ENCODE results near the gene MAP3K14.

MAP3K14 gene

DNA sequence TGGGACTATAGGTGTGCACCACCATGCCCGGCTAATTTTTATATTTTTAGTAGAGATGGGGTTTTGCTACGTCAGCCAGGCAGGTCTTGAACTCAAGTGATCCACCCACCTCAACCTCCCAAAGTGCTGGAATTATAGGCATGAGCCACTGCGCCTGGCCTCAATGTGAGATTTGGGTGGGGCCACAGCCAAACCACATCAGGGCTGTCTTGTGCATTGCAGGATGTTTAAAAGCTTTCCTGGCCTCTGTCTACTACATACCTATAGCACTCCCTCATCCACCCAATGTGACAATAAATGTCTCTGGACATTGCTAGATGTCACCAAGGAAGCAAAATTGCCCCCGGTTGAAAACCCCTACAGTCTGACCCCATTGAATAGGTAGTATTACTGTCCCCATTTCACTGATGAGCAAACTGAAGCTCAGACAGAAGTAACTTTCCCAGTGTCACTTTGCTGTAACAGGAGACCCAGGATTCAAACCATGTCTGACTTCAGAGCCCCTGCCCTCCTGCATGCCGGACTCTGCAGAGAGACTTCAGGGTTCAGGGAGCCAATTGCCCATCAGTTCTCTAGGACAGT, 3.6 kb upstream of the MAP3K14 start:
- no peak for TF ChIP-seq ZNF274 (IDR thresholded peaks at IDR 0.05; ENCODE audit: low read depth, low read length)
- TF ChIP-seq SUZ12 (IDR thresholded peaks at IDR 0.05; ENCODE audit: extremely low read depth, insufficient read depth, insufficient read length), result no peak
- no peak for TF ChIP-seq YY1 (IDR thresholded peaks at IDR 0.05; ENCODE audit: insufficient read depth, insufficient read length)
- H3K4me1 ChIP-seq (ENCODE audit: insufficient read depth, insufficient read length), result peaks cover 8% of the 10 kb centered on the region
- no peak overlapping the region for H3K9ac ChIP-seq (ENCODE audit: insufficient read length, low read depth)
- H3K9me3 ChIP-seq (ENCODE audit: insufficient read depth, low read length), result no peaks in the 10 kb centered on the region
- H3K36me3 ChIP-seq (ENCODE audit: insufficient read depth, insufficient read length, low read length), result no peaks in the 10 kb centered on the region
- H3K27me3 ChIP-seq (ENCODE audit: insufficient read depth, insufficient read length), result peaks cover 7% of the 10 kb centered on the region
- H3K4me3 ChIP-seq (ENCODE audit: insufficient read length, low read depth), result no peak overlapping the region
- DNase-seq (ENCODE audit: low read depth, low spot score), result no peak

DNA sequence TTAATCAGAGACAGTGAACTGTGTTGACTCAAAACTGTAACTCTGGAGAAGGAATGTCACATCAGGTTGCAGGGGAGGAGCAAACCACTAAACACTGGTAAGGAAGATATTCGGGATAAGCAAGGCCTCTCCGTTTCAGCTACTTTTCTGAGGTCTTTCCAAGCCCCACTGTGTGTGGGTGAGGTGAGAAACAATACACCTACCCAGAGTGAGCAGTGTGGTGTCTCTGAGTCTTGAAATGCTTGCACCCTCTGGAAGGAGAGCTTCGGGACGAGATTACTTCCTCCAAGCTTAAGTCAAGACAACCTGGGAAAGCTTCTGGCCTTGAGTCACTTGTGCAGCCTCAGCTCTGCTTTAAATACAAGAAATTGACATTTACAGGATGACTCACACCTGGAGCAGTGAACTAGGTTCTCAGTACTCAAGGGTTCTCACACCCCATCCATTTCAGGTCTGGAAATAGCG, 2.5 kb upstream of the MAP3K14 start:
- H3K9ac ChIP-seq (ENCODE audit: insufficient read length, low read depth), result no peak overlapping the region
- H3K27me3 ChIP-seq (ENCODE audit: insufficient read depth, insufficient read length), result peaks cover 7% of the 10 kb centered on the region
- no peaks in the 10 kb centered on the region for H3K9me3 ChIP-seq (ENCODE audit: insufficient read depth, low read length)
- no peak for DNase-seq (ENCODE audit: low read depth, low spot score)
- TF ChIP-seq YY1 (IDR thresholded peaks at IDR 0.05; ENCODE audit: insufficient read depth, insufficient read length) (no peak), SUZ12 (IDR thresholded peaks at IDR 0.05; ENCODE audit: extremely low read depth, insufficient read depth, insufficient read length) (no peak), ZNF274 (IDR thresholded peaks at IDR 0.05; ENCODE audit: low read depth, low read length) (no peak)
- H3K4me3 ChIP-seq (ENCODE audit: insufficient read length, low read depth), result no peak overlapping the region
- peaks cover 8% of the 10 kb centered on the region for H3K4me1 ChIP-seq (ENCODE audit: insufficient read depth, insufficient read length)
- H3K36me3 ChIP-seq (ENCODE audit: insufficient read depth, insufficient read length, low read length), result peaks cover 6% of the 10 kb centered on the region

DNA sequence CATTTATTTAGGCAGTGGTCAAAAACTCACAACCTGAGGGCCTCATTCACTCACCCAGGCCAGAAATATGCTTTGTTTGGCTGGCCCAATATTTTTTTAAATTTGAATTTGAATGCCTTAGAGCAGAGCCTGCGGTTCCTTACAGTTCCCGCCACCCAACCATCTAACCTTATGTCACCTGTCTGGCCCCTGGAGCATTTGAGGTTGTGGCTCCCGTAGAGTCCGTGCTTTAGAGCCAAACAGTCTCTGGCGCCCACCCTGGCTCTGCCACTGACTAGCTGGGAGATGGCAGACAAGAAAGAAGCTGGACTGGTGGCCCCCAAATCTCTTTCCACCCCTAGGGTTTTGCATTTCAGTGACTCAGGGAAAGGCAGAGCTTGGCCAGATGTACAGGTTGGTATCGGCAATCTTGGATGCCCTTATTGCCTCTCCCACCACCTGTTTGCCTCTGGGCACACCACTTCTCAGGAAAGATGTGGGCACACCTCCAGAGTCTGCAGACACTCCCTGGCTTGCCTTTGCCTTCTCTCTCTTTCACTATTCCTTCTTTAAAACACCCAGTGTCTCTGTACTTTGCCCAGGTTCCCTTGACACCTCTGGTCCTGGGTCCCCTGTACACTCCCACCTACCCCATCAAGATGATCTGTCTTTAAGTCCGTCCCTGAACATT, 1.9 kb upstream of the MAP3K14 start:
- no peak for DNase-seq (ENCODE audit: low read depth, low spot score)
- no peak overlapping the region for H3K4me3 ChIP-seq (ENCODE audit: insufficient read length, low read depth)
- peaks cover 7% of the 10 kb centered on the region for H3K27me3 ChIP-seq (ENCODE audit: insufficient read depth, insufficient read length)
- peak overlapping the region; percentile 23 for H3K9ac ChIP-seq (ENCODE audit: insufficient read length, low read depth)
- H3K9me3 ChIP-seq (ENCODE audit: insufficient read depth, low read length), result no peaks in the 10 kb centered on the region
- TF ChIP-seq ZNF274 (IDR thresholded peaks at IDR 0.05; ENCODE audit: low read depth, low read length) (no peak), SUZ12 (IDR thresholded peaks at IDR 0.05; ENCODE audit: extremely low read depth, insufficient read depth, insufficient read length) (no peak), YY1 (IDR thresholded peaks at IDR 0.05; ENCODE audit: insufficient read depth, insufficient read length) (no peak)
- H3K4me1 ChIP-seq (ENCODE audit: insufficient read depth, insufficient read length), result peaks cover 8% of the 10 kb centered on the region
- peaks cover 10% of the 10 kb centered on the region for H3K36me3 ChIP-seq (ENCODE audit: insufficient read depth, insufficient read length, low read length)

DNA sequence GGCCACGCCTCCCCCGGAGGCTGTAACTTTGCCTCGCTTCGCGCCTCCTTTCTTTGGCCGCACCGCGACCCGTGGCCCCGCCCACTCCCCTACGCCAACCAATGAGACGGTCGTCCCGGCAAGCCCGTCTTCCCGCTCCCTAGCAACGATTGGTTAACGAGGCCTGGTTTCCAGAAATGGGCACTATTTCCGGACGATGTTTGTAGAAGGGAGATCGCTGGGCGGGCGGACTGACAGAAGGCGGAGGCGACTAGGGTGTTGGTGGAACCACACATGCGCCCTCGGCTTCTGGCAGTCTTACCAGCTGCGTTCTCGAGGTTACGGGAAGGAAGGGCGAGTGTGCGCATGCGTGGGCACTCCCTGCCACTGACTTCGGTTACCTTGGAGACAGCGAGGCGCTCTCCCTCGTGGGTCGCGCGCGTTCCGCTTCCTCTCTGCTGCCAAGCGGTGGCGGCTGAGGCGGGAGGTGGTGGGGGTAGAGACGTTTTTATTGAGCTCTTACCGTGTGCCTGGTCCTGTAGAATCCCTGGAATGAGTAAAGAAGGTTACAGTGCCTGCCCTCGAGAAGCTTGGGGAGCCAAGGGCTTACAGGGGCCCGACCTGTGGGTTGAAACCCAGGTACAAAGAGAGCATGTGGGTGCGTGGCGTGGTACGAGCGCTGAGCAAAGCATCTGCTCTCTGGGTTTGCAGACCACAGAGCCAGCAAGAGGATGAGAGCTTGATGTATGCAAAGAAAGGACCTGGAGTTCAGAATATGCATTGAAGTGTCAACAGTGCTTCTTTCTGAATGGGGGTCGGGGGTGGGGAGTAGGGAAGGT, 500 bp upstream of the MAP3K14 start:
- peak; percentile 98 for DNase-seq (ENCODE audit: low read depth, low spot score)
- H3K36me3 ChIP-seq (ENCODE audit: insufficient read depth, insufficient read length, low read length), result peaks cover 19% of the 10 kb centered on the region
- no peak for TF ChIP-seq YY1 (IDR thresholded peaks at IDR 0.05; ENCODE audit: insufficient read depth, insufficient read length)
- no peak for TF ChIP-seq SUZ12 (IDR thresholded peaks at IDR 0.05; ENCODE audit: extremely low read depth, insufficient read depth, insufficient read length)
- TF ChIP-seq ZNF274 (IDR thresholded peaks at IDR 0.05; ENCODE audit: low read depth, low read length), result no peak
- peak overlapping the region; percentile 62 for H3K4me3 ChIP-seq (ENCODE audit: insufficient read length, low read depth)
- H3K9me3 ChIP-seq (ENCODE audit: insufficient read depth, low read length), result no peaks in the 10 kb centered on the region
- H3K9ac ChIP-seq (ENCODE audit: insufficient read length, low read depth), result peak overlapping the region; percentile 78
- H3K4me1 ChIP-seq (ENCODE audit: insufficient read depth, insufficient read length), result peaks cover 15% of the 10 kb centered on the region
- peaks cover 7% of the 10 kb centered on the region for H3K27me3 ChIP-seq (ENCODE audit: insufficient read depth, insufficient read length)

DNA sequence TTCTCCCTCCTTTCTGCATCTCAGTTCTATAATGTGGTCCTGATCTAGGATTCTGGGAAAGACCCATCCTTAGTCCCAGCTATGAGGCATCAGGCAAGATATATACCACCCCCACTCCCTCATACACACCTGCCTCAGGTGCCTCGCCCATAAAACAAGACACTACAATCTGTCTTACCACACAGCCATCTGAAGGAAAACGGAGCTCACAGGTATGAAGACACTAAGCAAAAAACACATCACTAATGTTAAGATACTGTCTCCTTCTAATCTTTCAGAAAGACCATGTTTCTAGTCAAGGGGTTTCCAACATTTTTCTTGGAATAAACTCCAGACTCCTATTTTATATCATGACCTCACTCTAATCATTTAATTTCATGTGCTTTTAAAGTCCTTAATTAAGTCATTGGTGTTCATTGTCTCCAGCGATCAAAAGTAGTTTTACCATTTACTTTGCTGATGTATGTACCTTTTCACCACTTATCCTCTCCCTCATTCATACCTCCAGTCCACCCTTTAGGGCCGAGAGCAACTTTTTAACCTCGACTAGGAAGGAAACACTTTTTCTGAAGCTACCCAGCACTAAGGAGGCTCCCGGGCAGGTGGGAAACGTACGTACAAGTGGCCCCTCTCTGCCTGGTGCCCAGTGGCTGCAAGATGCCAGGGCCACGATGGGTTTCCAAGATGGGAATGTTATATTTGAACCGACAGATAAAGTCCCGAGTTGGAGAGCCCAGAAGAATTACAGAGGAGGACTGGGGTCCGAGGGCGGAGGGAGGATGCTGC, 979 bp downstream of the MAP3K14 start:
- Histone ChIP-seq H3K36me3 (ENCODE audit: insufficient read depth, insufficient read length, low read length) (peaks cover 32% of the 10 kb centered on the region), H3K27me3 (ENCODE audit: insufficient read depth, insufficient read length) (peaks cover 7% of the 10 kb centered on the region), H3K9ac (ENCODE audit: insufficient read length, low read depth) (peak overlapping the region; percentile 96), H3K4me1 (ENCODE audit: insufficient read depth, insufficient read length) (peaks cover 21% of the 10 kb centered on the region), H3K9me3 (ENCODE audit: insufficient read depth, low read length) (no peaks in the 10 kb centered on the region), H3K4me3 (ENCODE audit: insufficient read length, low read depth) (peak overlapping the region; percentile 87)
- no peak for TF ChIP-seq ZNF274 (IDR thresholded peaks at IDR 0.05; ENCODE audit: low read depth, low read length)
- TF ChIP-seq YY1 (IDR thresholded peaks at IDR 0.05; ENCODE audit: insufficient read depth, insufficient read length), result no peak
- no peak for TF ChIP-seq SUZ12 (IDR thresholded peaks at IDR 0.05; ENCODE audit: extremely low read depth, insufficient read depth, insufficient read length)
- no peak for DNase-seq (ENCODE audit: low read depth, low spot score)

DNA sequence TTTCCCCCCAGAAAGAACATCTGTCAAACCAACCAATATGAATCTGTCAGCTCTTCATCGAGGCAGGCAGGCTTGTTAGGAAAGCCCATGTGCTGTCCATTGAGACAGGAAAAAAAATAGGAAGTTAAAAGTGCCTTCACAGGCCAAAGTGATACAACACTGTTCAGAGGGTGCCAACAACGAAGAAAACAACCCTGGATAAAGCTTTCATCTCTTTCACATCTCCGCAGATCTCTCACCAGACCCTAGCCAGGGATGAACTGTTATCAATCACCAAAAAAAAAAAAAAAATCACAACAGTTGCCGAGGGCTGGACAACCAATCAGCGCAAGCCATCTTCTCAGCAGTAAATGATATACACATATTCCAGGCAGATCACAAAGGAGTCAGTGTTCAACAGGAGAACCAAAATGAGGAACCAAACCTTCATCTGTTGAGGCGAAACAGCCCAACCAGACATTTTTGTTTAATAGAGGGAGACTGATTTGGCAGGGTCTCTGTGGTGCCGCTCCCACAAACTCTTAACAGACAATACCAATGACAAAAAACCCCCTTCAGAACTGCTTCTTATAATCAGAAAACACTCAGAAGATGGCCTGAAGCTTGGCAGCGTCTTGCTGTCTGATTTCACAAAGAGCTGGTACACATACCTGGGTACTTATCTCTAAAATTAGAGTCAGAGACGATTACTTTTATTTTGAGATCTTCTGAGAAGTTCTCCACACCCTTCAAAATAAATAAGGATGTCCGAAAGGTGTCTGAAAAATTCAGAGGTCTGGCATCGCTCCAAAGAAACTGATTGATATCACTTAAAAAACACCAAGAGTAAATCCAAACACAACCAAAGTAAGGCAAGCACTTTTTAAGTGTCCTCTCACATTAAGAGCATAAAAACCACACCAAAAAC, 1.8 kb downstream of the MAP3K14 start:
- Histone ChIP-seq H3K9me3 (ENCODE audit: insufficient read depth, low read length) (no peaks in the 10 kb centered on the region), H3K4me3 (ENCODE audit: insufficient read length, low read depth) (peak overlapping the region; percentile 87), H3K27me3 (ENCODE audit: insufficient read depth, insufficient read length) (peaks cover 7% of the 10 kb centered on the region), H3K36me3 (ENCODE audit: insufficient read depth, insufficient read length, low read length) (peaks cover 39% of the 10 kb centered on the region), H3K9ac (ENCODE audit: insufficient read length, low read depth) (no peak overlapping the region), H3K4me1 (ENCODE audit: insufficient read depth, insufficient read length) (peaks cover 18% of the 10 kb centered on the region)
- TF ChIP-seq YY1 (IDR thresholded peaks at IDR 0.05; ENCODE audit: insufficient read depth, insufficient read length), result no peak
- no peak for TF ChIP-seq SUZ12 (IDR thresholded peaks at IDR 0.05; ENCODE audit: extremely low read depth, insufficient read depth, insufficient read length)
- no peak for TF ChIP-seq ZNF274 (IDR thresholded peaks at IDR 0.05; ENCODE audit: low read depth, low read length)
- no peak for DNase-seq (ENCODE audit: low read depth, low spot score)
